Tibial nerve (tissue), 4 donors: ENCODE data around the gene SP1. TPM values are rescaled to one million over a fixed set of nuclear protein-coding genes. Genes with fewer than 3 reads are reported as not detected.
"Not testable (repeated sequence)": the region's sequence is repeated elsewhere in the genome, so short reads cannot be mapped to it uniquely, and the experiment has no call there.

Experiments used
- DNase-seq, 2 donors: peaks; one replicate each; pipeline ENCODE4 v3.0.0-alpha.2; 2019; ENCODE audit warnings: low spot score in 2 of 2
- H3K27ac ChIP-seq, 4 donors: fragments of 200-600 bp; sonication (generic) in 3 of 4; one replicate each; pipeline ENCODE4 v1.5.1; 2017 to 2019; ENCODE audit warnings: mild to moderate bottlenecking in 1 of 4
- H3K27me3 ChIP-seq, 2 donors: fragments of 200-600 bp; sonication (generic) in 1 of 2; one replicate each; pipeline versions ENCODE4 v1.5.1 to v1.6.0; 2017 to 2019
- H3K36me3 ChIP-seq, 3 donors: fragments of 200-600 bp; sonication (generic); one replicate each; pipeline ENCODE4 v1.5.1; 2018 to 2019
- H3K4me1 ChIP-seq, 4 donors: fragments of 200-600 bp; sonication (generic) in 3 of 4; one replicate each; pipeline ENCODE4 v1.5.1; 2017 to 2019
- H3K4me3 ChIP-seq, 4 donors: fragments of 200-600 bp; sonication (generic) in 3 of 4; one replicate each; pipeline ENCODE4 v1.5.1; 2017 to 2019; ENCODE audit warnings: mild to moderate bottlenecking in 1 of 4, moderate library complexity in 1 of 4
- H3K9me3 ChIP-seq, 4 donors: fragments of 200-600 bp; sonication (generic) in 3 of 4; one replicate each; pipeline ENCODE4 v1.5.1; 2017 to 2019
- CTCF ChIP-seq, 5 experiments: fragments of 200-600 bp in 3 of 5; fragments of 450-650 bp in 2 of 5; sonication (generic) in 3 of 5; IDR thresholded peaks; one replicate each; pipeline ENCODE4 v1.5.1; 2016 to 2019; ENCODE audit warnings: antibody characterized with exemption in 5 of 5, mild to moderate bottlenecking in 3 of 5, moderate library complexity in 2 of 5
- EP300 ChIP-seq, 2 donors: sonication (generic); formaldehyde crosslinking; IDR thresholded peaks; one replicate each; pipeline ENCODE4 v1.6.1; 2017; ENCODE audit warnings: antibody characterized with exemption in 2 of 2, mild to moderate bottlenecking in 1 of 2
- POLR2A ChIP-seq, 2 donors: fragments of 450-650 bp; IDR thresholded peaks; one replicate each; pipeline ENCODE4 v1.6.1; 2017; ENCODE audit warnings: antibody characterized with exemption in 2 of 2, mild to moderate bottlenecking in 2 of 2, moderate library complexity in 2 of 2
- WGBS, 2 donors: methylation state at CpG; one replicate each; pipeline ENCODE4 v1.1.5; 2018; 5-methylcytosine and 5-hydroxymethylcytosine counted together
- total RNA-seq, 4 donors: library from RNA; depleted of rRNA; stranded (reverse); fragments of >200 nt; gene quantifications; one replicate each; pipeline ENCODE4 v1.1.0, GENCODE V29; 2016

Gene SP1
- total RNA-seq, 4 donors from 2014 or later, result 45.3 to 81.5 (median 65.0) TPM

- 66 to 71% methylated on average over 3 of the region's 3 CpGs for WGBS, 2 donors
- no peak for DNase-seq
- Histone ChIP-seq H3K4me1 (peaks cover 0 to 9% (median 0%) of the 10 kb centered on the region in 4 donors), H3K27me3 (no peaks in the 10 kb centered on the region), H3K27ac (no peak overlapping the region), H3K9me3 (no peaks in the 10 kb centered on the region), H3K36me3 (no peaks in the 10 kb centered on the region), H3K4me3 (no peak overlapping the region)
- TF ChIP-seq POLR2A (IDR thresholded peaks at IDR 0.05), result no peak
- TF ChIP-seq CTCF (IDR thresholded peaks at IDR 0.05), result no peak
Measured at GRCh38 chr12:53355121-53355520, 24.9 kb upstream of the SP1 start.

- Histone ChIP-seq H3K9me3 (no peaks in the 10 kb centered on the region), H3K36me3 (no peaks in the 10 kb centered on the region), H3K27ac (no peak overlapping the region), H3K27me3 (no peaks in the 10 kb centered on the region), H3K4me1 (no peaks in the 10 kb centered on the region), H3K4me3 (no peak overlapping the region)
- no peak for DNase-seq
- WGBS, 2 donors, result 72 to 73% methylated on average over 5 of the region's 5 CpGs
- TF ChIP-seq POLR2A (IDR thresholded peaks at IDR 0.05) (no peak), CTCF (IDR thresholded peaks at IDR 0.05) (no peak), EP300 (IDR thresholded peaks at IDR 0.05) (no peak)
Measured at GRCh38 chr12:53358836-53359419, 21.0 kb upstream of the SP1 start.

- not testable (repeated sequence) for H3K4me3 ChIP-seq, H3K4me1 ChIP-seq, H3K9me3 ChIP-seq, H3K36me3 ChIP-seq, DNase-seq, H3K27ac ChIP-seq, H3K27me3 ChIP-seq
- 91 to 93% methylated on average over 10 of the region's 10 CpGs for WGBS, 2 donors
Measured at GRCh38 chr12:53361638-53362037, 18.3 kb upstream of the SP1 start.

DNA sequence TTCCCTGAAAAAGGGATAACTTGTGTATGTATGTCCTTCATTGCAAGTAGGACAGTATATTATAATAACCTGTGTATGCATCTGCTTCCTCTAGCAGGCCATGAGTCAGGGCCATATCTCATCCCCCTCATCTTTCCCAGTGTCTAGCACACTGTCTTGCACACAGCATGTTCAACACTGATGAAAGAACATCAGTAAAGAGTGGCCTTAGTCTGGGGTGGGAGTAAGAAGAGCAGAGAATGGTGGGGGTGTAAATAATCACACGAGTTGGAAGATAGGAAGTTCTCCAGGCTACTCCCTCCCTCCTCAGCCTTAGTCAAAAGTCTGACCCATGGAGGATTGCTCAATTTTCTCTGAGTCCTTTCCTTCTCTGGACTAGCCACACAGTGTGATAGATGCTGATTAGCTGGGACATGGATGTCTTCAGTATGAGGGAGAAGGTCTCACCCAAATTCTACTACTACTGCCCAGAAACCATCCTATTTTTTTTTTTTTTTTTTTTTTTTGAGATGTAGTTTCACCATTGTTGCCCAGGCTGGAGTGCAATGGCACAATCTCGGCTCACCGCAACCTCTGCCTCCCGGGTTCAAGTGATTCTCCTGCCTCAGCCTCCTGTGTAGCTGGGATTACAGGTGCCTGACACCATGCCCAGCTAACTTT is 14.6 kb upstream of the SP1 start:
- no peak for DNase-seq
- Histone ChIP-seq H3K4me1 (peaks cover 0 to 10% (median 5%) of the 10 kb centered on the region in 4 donors), H3K36me3 (no peaks in the 10 kb centered on the region), H3K27me3 (no peaks in the 10 kb centered on the region), H3K9me3 (no peaks in the 10 kb centered on the region), H3K27ac (peak overlapping the region in 3 of 4 donors; percentile 26 to 66 (median 34)), H3K4me3 (no peak overlapping the region)
- TF ChIP-seq CTCF (IDR thresholded peaks at IDR 0.05) (no peak), EP300 (IDR thresholded peaks at IDR 0.05) (no peak), POLR2A (IDR thresholded peaks at IDR 0.05) (no peak)
- WGBS, 2 donors, result 73 to 79% methylated on average over 4 of the region's 4 CpGs

- peak overlapping the region in 3 of 4 donors; percentile 29 to 76 (median 61) for H3K27ac ChIP-seq
- DNase-seq, result not testable (repeated sequence)
- WGBS, 2 donors, result 73 to 78% methylated on average over 6 of the region's 6 CpGs
Measured at GRCh38 chr12:53373554-53374133, 6.3 kb upstream of the SP1 start.

DNA sequence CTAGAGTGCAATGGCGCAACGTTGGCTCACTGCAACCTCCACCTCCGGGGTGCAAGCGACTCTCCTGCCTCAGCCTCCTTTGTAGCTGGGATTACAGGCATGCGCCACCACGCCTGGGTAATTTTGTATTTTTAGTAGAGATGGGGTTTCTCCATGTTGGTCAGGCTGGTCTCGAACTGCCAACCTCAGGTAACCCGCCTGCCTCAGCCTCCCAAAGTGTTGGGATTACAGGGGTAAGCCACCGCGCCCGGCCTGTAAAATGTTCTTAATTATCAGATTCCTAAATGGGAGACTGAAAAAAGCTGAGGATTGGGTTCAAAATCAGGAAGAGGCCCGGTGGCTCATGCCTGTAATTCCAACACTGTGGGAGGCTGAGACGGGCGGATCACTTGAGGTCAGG is 5.7 kb upstream of the SP1 start:
- not testable (repeated sequence) for H3K4me3 ChIP-seq, H3K9me3 ChIP-seq, H3K36me3 ChIP-seq, DNase-seq, H3K27me3 ChIP-seq
- WGBS, 2 donors, result 86 to 87% methylated on average over 14 of the region's 14 CpGs
- H3K4me1 ChIP-seq, result peaks cover 0 to 42% (median 22%) of the 10 kb centered on the region in 4 donors
- peak overlapping the region in 3 of 4 donors; percentile 29 to 76 (median 61) for H3K27ac ChIP-seq

More at GRCh38 chr12:53373554-53374133, 6.3 kb upstream of the SP1 start:
- not testable (repeated sequence) for H3K27me3 ChIP-seq, H3K9me3 ChIP-seq, H3K36me3 ChIP-seq, H3K4me3 ChIP-seq
- peaks cover 0 to 39% (median 20%) of the 10 kb centered on the region in 4 donors for H3K4me1 ChIP-seq
